ENCODE measurements around the gene PAX7. TPM values are rescaled to one million over a fixed set of nuclear protein-coding genes. Genes with fewer than 3 reads are reported as not detected.

Gene PAX7
- total RNA-seq, 1 donor from 2014 or later, result not detected

- intact Hi-C loops (cut with DNase I), result no loop called here
- no peak for ATAC-seq (ENCODE audit: poor library complexity)
- no peak for DNase-seq
Measured at GRCh38 chr1:18716112-18716784, 85.6 kb downstream of the PAX7 start.

GRCh38 chr1:18716785-18717678, 86.4 kb downstream of the PAX7 start:
- no peak for DNase-seq
- ATAC-seq (ENCODE audit: poor library complexity), result no peak
- intact Hi-C loops (cut with DNase I), result no loop called here

GRCh38 chr1:18719786-18720451, 89.3 kb downstream of the PAX7 start:
- no peak for DNase-seq
- intact Hi-C loops (cut with DNase I), result no loop called here

GRCh38 chr1:18721041-18721440, 90.4 kb downstream of the PAX7 start:
- ATAC-seq (ENCODE audit: poor library complexity) (no peak), DNase-seq (no peak)
- intact Hi-C loops (cut with DNase I), result no loop called here

More at GRCh38 chr1:18719786-18720451, 89.3 kb downstream of the PAX7 start:
- ATAC-seq (ENCODE audit: poor library complexity), result no peak

- intact Hi-C loops (cut with DNase I), result no loop called here
- no peak for DNase-seq
- no peak for ATAC-seq (ENCODE audit: poor library complexity)
Measured at GRCh38 chr1:18721776-18722175, 91.1 kb downstream of the PAX7 start.

GRCh38 chr1:18722270-18722669, 91.6 kb downstream of the PAX7 start:
- ATAC-seq (ENCODE audit: poor library complexity), result no peak
- DNase-seq, result no peak
- intact Hi-C loops (cut with DNase I), result no loop called here

- intact Hi-C loops (cut with DNase I), result no loop called here
- no peak for ATAC-seq (ENCODE audit: poor library complexity)
- no peak for DNase-seq
Measured at GRCh38 chr1:18723206-18723605, 92.6 kb downstream of the PAX7 start.

GRCh38 chr1:18723701-18724411, 93.2 kb downstream of the PAX7 start:
- ATAC-seq (ENCODE audit: poor library complexity) (no peak), DNase-seq (no peak)
- intact Hi-C loops (cut with DNase I), result no loop called here

GRCh38 chr1:18724801-18725200, 94.2 kb downstream of the PAX7 start:
- ATAC-seq (ENCODE audit: poor library complexity), result no peak
- no peak for DNase-seq
- intact Hi-C loops (cut with DNase I), result no loop called here

- intact Hi-C loops (cut with DNase I), result no loop called here
- no peak for ATAC-seq (ENCODE audit: poor library complexity)
- DNase-seq, result no peak
Measured at GRCh38 chr1:18725231-18725895, 94.7 kb downstream of the PAX7 start.

- intact Hi-C loops (cut with DNase I), result no loop called here
- DNase-seq, result no peak
- ATAC-seq (ENCODE audit: poor library complexity), result no peak
Measured at GRCh38 chr1:18726368-18726767, 95.7 kb downstream of the PAX7 start.

GRCh38 chr1:18727956-18728355, 97.3 kb downstream of the PAX7 start:
- ATAC-seq (ENCODE audit: poor library complexity), result no peak
- DNase-seq, result no peak
- intact Hi-C loops (cut with DNase I), result no loop called here

- no peak for ATAC-seq (ENCODE audit: poor library complexity)
- no peak for DNase-seq
- intact Hi-C loops (cut with DNase I), result no loop called here
Measured at GRCh38 chr1:18730321-18730720, 99.7 kb downstream of the PAX7 start.

GRCh38 chr1:18731148-18731547, 100.5 kb downstream of the PAX7 start:
- ATAC-seq (ENCODE audit: poor library complexity) (no peak), DNase-seq (no peak)
- intact Hi-C loops (cut with DNase I), result no loop called here

- ATAC-seq (ENCODE audit: poor library complexity), result no peak
- intact Hi-C loops (cut with DNase I), result no loop called here
- no peak for DNase-seq
Measured at GRCh38 chr1:18731591-18732235, 101.1 kb downstream of the PAX7 start.

- ATAC-seq (ENCODE audit: poor library complexity) (no peak), DNase-seq (no peak)
- intact Hi-C loops (cut with DNase I), result no loop called here
Measured at GRCh38 chr1:18732686-18733085, 102.0 kb downstream of the PAX7 start.

- ATAC-seq (ENCODE audit: poor library complexity) (no peak), DNase-seq (no peak)
- intact Hi-C loops (cut with DNase I), result no loop called here
Measured at GRCh38 chr1:18734001-18734400, 103.4 kb downstream of the PAX7 start.

All from Right ventricle myocardium superior (tissue), 1 donor.